Measurements from ENCODE around the gene MAU2.

GRCh38 chr19:19384486-19384885, 63.9 kb downstream of the MAU2 start:
- no peak for TF ChIP-seq CTCF (conservative IDR thresholded peaks at IDR 0.05 in 1 of 2, IDR thresholded peaks at IDR 0.05 in 1 of 2; ENCODE audit: low read depth in 1 of 2, low read length in 2 of 2)
- no peak for TF ChIP-seq EZH2 (IDR thresholded peaks at IDR 0.05; ENCODE audit: low read length, missing control alignments)
